ENCODE data around the gene MED27. TPM values are rescaled to one million over a fixed set of nuclear protein-coding genes. Genes with fewer than 3 reads are reported as not detected.

Gene MED27
- total and polyA plus RNA-seq, 2 of the 13 experiments (the other 11 are each of a cell fraction or from before 2014, with no cell fraction given), result 16.9 to 19.0 TPM

DNA sequence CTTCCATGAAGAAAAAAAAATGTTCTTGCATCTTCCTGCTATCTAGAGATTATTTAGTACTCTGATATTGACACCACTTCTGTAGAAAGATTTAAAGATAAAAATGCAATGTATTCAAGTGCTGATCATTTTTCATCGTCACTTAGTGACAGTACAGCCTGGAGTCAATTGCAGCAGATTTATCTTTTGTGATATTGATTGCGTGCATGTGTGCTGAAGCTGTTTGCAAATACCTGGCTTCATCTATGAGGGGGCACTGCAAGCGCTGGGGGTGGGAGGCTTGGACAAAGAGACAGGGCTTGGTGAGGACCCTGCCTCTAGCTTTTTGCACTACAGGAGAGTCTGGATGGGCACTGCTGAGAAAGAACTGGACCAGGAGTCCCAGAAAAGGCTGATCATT is 38.0 kb upstream of the MED27 start (continued):
- TF ChIP-seq, protein P1, sequence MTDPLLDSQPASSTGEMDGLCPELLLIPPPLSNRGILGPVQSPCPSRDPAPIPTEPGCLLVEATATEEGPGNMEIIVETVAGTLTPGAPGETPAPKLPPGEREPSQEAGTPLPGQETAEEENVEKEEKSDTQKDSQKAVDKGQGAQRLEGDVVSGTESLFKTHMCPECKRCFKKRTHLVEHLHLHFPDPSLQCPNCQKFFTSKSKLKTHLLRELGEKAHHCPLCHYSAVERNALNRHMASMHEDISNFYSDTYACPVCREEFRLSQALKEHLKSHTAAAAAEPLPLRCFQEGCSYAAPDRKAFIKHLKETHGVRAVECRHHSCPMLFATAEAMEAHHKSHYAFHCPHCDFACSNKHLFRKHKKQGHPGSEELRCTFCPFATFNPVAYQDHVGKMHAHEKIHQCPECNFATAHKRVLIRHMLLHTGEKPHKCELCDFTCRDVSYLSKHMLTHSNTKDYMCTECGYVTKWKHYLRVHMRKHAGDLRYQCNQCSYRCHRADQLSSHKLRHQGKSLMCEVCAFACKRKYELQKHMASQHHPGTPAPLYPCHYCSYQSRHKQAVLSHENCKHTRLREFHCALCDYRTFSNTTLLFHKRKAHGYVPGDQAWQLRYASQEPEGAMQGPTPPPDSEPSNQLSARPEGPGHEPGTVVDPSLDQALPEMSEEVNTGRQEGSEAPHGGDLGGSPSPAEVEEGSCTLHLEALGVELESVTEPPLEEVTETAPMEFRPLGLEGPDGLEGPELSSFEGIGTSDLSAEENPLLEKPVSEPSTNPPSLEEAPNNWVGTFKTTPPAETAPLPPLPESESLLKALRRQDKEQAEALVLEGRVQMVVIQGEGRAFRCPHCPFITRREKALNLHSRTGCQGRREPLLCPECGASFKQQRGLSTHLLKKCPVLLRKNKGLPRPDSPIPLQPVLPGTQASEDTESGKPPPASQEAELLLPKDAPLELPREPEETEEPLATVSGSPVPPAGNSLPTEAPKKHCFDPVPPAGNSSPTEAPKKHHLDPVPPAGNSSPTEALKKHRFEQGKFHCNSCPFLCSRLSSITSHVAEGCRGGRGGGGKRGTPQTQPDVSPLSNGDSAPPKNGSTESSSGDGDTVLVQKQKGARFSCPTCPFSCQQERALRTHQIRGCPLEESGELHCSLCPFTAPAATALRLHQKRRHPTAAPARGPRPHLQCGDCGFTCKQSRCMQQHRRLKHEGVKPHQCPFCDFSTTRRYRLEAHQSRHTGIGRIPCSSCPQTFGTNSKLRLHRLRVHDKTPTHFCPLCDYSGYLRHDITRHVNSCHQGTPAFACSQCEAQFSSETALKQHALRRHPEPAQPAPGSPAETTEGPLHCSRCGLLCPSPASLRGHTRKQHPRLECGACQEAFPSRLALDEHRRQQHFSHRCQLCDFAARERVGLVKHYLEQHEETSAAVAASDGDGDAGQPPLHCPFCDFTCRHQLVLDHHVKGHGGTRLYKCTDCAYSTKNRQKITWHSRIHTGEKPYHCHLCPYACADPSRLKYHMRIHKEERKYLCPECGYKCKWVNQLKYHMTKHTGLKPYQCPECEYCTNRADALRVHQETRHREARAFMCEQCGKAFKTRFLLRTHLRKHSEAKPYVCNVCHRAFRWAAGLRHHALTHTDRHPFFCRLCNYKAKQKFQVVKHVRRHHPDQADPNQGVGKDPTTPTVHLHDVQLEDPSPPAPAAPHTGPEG (CRISPR knock-in tag; IDR thresholded peaks at IDR 0.05), result no peak
- TF ChIP-seq AHR (CRISPR knock-in tag; IDR thresholded peaks at IDR 0.05) (no peak), ZSCAN20 (CRISPR knock-in tag; IDR thresholded peaks at IDR 0.05; ENCODE audit: borderline replicate concordance) (no peak)
- TF ChIP-seq, protein P2, sequence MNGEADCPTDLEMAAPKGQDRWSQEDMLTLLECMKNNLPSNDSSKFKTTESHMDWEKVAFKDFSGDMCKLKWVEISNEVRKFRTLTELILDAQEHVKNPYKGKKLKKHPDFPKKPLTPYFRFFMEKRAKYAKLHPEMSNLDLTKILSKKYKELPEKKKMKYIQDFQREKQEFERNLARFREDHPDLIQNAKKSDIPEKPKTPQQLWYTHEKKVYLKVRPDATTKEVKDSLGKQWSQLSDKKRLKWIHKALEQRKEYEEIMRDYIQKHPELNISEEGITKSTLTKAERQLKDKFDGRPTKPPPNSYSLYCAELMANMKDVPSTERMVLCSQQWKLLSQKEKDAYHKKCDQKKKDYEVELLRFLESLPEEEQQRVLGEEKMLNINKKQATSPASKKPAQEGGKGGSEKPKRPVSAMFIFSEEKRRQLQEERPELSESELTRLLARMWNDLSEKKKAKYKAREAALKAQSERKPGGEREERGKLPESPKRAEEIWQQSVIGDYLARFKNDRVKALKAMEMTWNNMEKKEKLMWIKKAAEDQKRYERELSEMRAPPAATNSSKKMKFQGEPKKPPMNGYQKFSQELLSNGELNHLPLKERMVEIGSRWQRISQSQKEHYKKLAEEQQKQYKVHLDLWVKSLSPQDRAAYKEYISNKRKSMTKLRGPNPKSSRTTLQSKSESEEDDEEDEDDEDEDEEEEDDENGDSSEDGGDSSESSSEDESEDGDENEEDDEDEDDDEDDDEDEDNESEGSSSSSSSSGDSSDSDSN (CRISPR knock-in tag; IDR thresholded peaks at IDR 0.05), result no peak

DNA sequence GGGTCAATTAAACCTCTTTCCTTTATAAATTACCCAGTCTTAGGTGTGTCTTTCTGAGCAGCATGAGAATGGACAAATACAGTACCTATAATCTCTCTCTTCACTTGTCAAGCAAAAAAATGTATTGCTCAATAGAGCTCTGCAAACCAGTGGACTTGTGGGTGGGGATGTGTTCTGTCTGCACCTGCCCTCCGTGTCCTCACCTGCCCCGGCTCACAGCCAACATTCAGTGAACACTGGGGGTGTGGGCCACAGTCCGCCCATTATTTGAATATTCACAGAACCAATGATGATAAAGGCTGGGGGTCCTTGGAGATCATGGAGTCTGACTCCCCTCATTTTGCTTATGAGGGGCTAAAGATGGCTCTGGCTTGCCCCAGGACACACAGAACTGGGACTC is 36.9 kb upstream of the MED27 start:
- no TSS peak for BruUV-seq (replicated peaks)
- no peaks in the 10 kb centered on the region; a peak in 1 of 5 replicates for H3K27me3 ChIP-seq (ENCODE audit: control insufficient read depth in 1 of 2, insufficient read depth in 2 of 2, low read length in 2 of 2)
- TF ChIP-seq ZNF30 (CRISPR knock-in tag; IDR thresholded peaks at IDR 0.05), result no peak
- no peak for TF ChIP-seq STAT5B (CRISPR knock-in tag; IDR thresholded peaks at IDR 0.05)
- TF ChIP-seq HNF4G (IDR thresholded peaks at IDR 0.05; ENCODE audit: borderline replicate concordance, low read depth, low read length), result no peak
- TF ChIP-seq HNF4G (CRISPR knock-in tag; IDR thresholded peaks at IDR 0.05; ENCODE audit: borderline replicate concordance, low read depth), result no peak
- no peak for TF ChIP-seq RNF2 (conservative IDR thresholded peaks at IDR 0.05; ENCODE audit: low read depth)
- no peak for TF ChIP-seq ZNF20 (CRISPR knock-in tag; IDR thresholded peaks at IDR 0.05)
- TF ChIP-seq, protein P3, sequence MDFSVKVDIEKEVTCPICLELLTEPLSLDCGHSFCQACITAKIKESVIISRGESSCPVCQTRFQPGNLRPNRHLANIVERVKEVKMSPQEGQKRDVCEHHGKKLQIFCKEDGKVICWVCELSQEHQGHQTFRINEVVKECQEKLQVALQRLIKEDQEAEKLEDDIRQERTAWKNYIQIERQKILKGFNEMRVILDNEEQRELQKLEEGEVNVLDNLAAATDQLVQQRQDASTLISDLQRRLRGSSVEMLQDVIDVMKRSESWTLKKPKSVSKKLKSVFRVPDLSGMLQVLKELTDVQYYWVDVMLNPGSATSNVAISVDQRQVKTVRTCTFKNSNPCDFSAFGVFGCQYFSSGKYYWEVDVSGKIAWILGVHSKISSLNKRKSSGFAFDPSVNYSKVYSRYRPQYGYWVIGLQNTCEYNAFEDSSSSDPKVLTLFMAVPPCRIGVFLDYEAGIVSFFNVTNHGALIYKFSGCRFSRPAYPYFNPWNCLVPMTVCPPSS (IDR thresholded peaks at IDR 0.05), result no peak
- TF ChIP-seq TOPORS (CRISPR knock-in tag; IDR thresholded peaks at IDR 0.05), result no peak
- TF ChIP-seq ZNF878 (CRISPR knock-in tag; IDR thresholded peaks at IDR 0.05), result no peak

More for the DNA sequence above, 36.9 kb upstream of the MED27 start:
- Histone ChIP-seq H3K4me3 (replicated peaks in 1 of 3; ENCODE audit: insufficient read depth in 1 of 3, low read depth in 2 of 3, low read length in 3 of 3) (no peak overlapping the region), H3K4me2 (ENCODE audit: low read depth, low read length) (no peak overlapping the region), H3K27ac (ENCODE audit: extremely low read length, insufficient read depth, low read length) (no peak overlapping the region), H3K9me3 (ENCODE audit: low read length) (no peaks in the 10 kb centered on the region), H4K20me1 (ENCODE audit: insufficient read depth, low read length) (peaks cover 5% of the 10 kb centered on the region; the same call in 1 of the 2 replicates), H3K36me3 (replicated peaks in 1 of 2; ENCODE audit: control insufficient read depth in 1 of 2, insufficient read depth in 2 of 2, low read length in 2 of 2) (no peaks in the 10 kb centered on the region), H3K4me1 (ENCODE audit: insufficient read depth, low read length) (no peaks in the 10 kb centered on the region), H3K9ac (ENCODE audit: insufficient read depth, low read depth, low read length) (no peak overlapping the region), H3K79me2 (ENCODE audit: insufficient read depth, low read length) (no peaks in the 10 kb centered on the region), H2AFZ (ENCODE audit: low read length) (no peak overlapping the region)
- POLR2A ChIA-PET, result no interaction called here
- CTCF ChIA-PET (ENCODE audit: low intra/inter-chr PET ratio, low total read pairs), result no interaction called here
- ATAC-seq (no peak), DNase-seq (ENCODE audit: low spot score) (no peak), FAIRE-seq (no peak)
- in situ Hi-C loops (cut with HindIII; ENCODE audit: extremely low pct_ligation_motif_present, low pct_unique_long_range_greater_than_20kb), result no loop called here
- intact Hi-C loops (cut with micrococcal nuclease; ENCODE audit: unreplicated experiment), result no loop called here
- 40% methylated on average over 1 of the region's 3 CpGs for WGBS (ENCODE audit: low lambda C conversion rate)
